Astrocyte (in vitro differentiated cells and primary cell): ENCODE measurements around the gene TMOD4. TPM values are rescaled to one million over a fixed set of nuclear protein-coding genes. Genes with fewer than 3 reads are reported as not detected.

Experiments used
- DNase-seq: peaks from one replicate; pipeline ENCODE4 v3.0.0-alpha.2; 2010; ENCODE audit warnings: low read depth
- FAIRE-seq: peaks from 2 replicates; lab custom pipeline; 2011; peaks lifted over from hg19 to GRCh38; lab: Jason Lieb, UNC
- H2AFZ ChIP-seq: 2 replicates; pipeline ENCODE4 v1.6.0; 2012; ENCODE audit warnings: low read depth, low read length, inconsistent platforms
- H3K27ac ChIP-seq: 2 replicates; pipeline ENCODE4 v1.5.1; 2011; ENCODE audit warnings: low read depth, low read length, inconsistent platforms
- H3K27me3 ChIP-seq: 2 replicates; pipeline ENCODE4 v1.6.0; 2011; ENCODE audit warnings: low read length, inconsistent platforms; ENCODE audit not compliant: insufficient read depth
- H3K36me3 ChIP-seq: 2 replicates; pipeline ENCODE4 v1.5.1; 2011; ENCODE audit warnings: low read length, inconsistent platforms; ENCODE audit not compliant: insufficient read depth
- H3K4me1 ChIP-seq: 2 replicates; pipeline ENCODE4 v1.5.1; 2011; ENCODE audit warnings: low read length, inconsistent platforms; ENCODE audit not compliant: insufficient read depth
- H3K4me2 ChIP-seq: 2 replicates; pipeline ENCODE4 v1.6.0; 2012; ENCODE audit warnings: low read length, inconsistent platforms
- H3K4me3 ChIP-seq: 2 replicates; pipeline ENCODE4 v1.5.1; 2011; ENCODE audit warnings: low read depth, mild to moderate bottlenecking, low read length, inconsistent platforms; ENCODE audit not compliant: insufficient read depth
- H3K79me2 ChIP-seq: 2 replicates; pipeline ENCODE4 v1.6.0; 2012; ENCODE audit warnings: mild to moderate bottlenecking, low read length, inconsistent platforms; ENCODE audit not compliant: insufficient read depth
- H3K9ac ChIP-seq: 2 replicates; pipeline ENCODE4 v1.6.0; 2012; ENCODE audit warnings: mild to moderate bottlenecking, low read length, inconsistent platforms
- H3K9me3 ChIP-seq: 2 replicates; pipeline ENCODE4 v1.5.1; 2012; ENCODE audit warnings: low read depth, mild to moderate bottlenecking, low read length, inconsistent platforms; ENCODE audit not compliant: insufficient read depth
- H4K20me1 ChIP-seq: 2 replicates; pipeline ENCODE4 v1.6.0; 2012; ENCODE audit warnings: low read length, inconsistent platforms; ENCODE audit not compliant: insufficient read depth
- H3K27ac Mint-ChIP-seq: one replicate; pipeline ENCODE4 v1.8.0; 2021; ENCODE audit warnings: mild to moderate bottlenecking, mixed read lengths; ENCODE audit not compliant: unreplicated experiment
- H3K27me3 Mint-ChIP-seq: one replicate; pipeline ENCODE4 v1.8.0; 2021; ENCODE audit warnings: low read depth, mixed read lengths; ENCODE audit not compliant: unreplicated experiment
- H3K36me3 Mint-ChIP-seq: one replicate; pipeline ENCODE4 v1.8.0; 2021; ENCODE audit warnings: low read depth, mixed read lengths; ENCODE audit not compliant: unreplicated experiment
- H3K4me1 Mint-ChIP-seq: one replicate; pipeline ENCODE4 v1.8.0; 2021; ENCODE audit warnings: low read depth, mixed read lengths; ENCODE audit not compliant: unreplicated experiment
- H3K4me3 Mint-ChIP-seq: one replicate; pipeline ENCODE4 v1.8.0; 2021; ENCODE audit warnings: mild to moderate bottlenecking, moderate library complexity, mixed read lengths; ENCODE audit not compliant: unreplicated experiment
- H3K9me3 Mint-ChIP-seq: one replicate; pipeline ENCODE4 v1.8.0; 2021; ENCODE audit warnings: mild to moderate bottlenecking, mixed read lengths; ENCODE audit not compliant: unreplicated experiment
- EZH2 ChIP-seq: IDR thresholded peaks from 2 replicates; pipeline ENCODE4 v1.6.1; 2012; ENCODE audit warnings: mild to moderate bottlenecking, low read length, inconsistent platforms; ENCODE audit not compliant: insufficient read depth
- total RNA-seq: library from RNA; stranded (reverse); gene quantifications from 2 replicates; pipeline ENCODE4 v1.2.1, GENCODE V29; 2021
- TF ChIP-seq, protein P1 (sequence below): IDR thresholded peaks from 2 replicates; pipeline ENCODE4 v1.5.1; 2011; ENCODE audit warnings: low read depth, mild to moderate bottlenecking, inconsistent platforms, low read length, moderate library complexity; ENCODE audit not compliant: insufficient read depth

Gene TMOD4
- total RNA-seq, 1 donor from 2014 or later = 1.4 TPM

DNA sequence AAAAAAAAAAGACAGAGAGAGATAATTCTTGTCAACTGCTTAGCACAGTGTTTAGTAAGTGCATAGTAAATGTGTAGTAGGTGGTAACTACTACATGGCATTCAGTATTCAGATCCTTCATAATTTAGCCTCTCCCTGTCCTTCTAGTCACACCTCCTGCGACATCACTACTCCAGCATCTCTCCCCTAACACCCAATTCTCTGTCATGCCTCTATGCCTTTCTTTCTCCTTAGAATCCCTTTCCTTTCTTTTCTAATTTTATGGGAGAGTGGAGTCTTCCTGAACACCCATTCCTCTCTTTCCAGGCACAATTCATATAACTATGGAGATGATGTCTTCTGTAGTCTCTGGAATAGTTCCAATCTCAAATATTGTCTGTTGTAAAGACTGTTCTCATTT is 18.1 kb upstream of the TMOD4 start:
- Histone ChIP-seq H3K9ac (no peak overlapping the region), H2AFZ (no peak overlapping the region), H3K36me3 (no peaks in the 10 kb centered on the region), H3K4me2 (no peak overlapping the region), H3K27me3 (no peaks in the 10 kb centered on the region), H3K79me2 (peaks cover 15% of the 10 kb centered on the region), H3K9me3 (no peaks in the 10 kb centered on the region), H3K4me1 (peaks cover 15% of the 10 kb centered on the region), H3K27ac (no peak overlapping the region), H3K4me3 (no peak overlapping the region), H4K20me1 (peaks cover 3% of the 10 kb centered on the region)
- Mint-ChIP-seq H3K9me3 (no peaks in the 10 kb centered on the region), H3K4me1 (peaks cover 8% of the 10 kb centered on the region), H3K4me3 (no peak overlapping the region), H3K36me3 (no peaks in the 10 kb centered on the region), H3K27ac (no peak overlapping the region), H3K27me3 (no peaks in the 10 kb centered on the region)
- no peak for TF ChIP-seq EZH2
- TF ChIP-seq, protein P1, sequence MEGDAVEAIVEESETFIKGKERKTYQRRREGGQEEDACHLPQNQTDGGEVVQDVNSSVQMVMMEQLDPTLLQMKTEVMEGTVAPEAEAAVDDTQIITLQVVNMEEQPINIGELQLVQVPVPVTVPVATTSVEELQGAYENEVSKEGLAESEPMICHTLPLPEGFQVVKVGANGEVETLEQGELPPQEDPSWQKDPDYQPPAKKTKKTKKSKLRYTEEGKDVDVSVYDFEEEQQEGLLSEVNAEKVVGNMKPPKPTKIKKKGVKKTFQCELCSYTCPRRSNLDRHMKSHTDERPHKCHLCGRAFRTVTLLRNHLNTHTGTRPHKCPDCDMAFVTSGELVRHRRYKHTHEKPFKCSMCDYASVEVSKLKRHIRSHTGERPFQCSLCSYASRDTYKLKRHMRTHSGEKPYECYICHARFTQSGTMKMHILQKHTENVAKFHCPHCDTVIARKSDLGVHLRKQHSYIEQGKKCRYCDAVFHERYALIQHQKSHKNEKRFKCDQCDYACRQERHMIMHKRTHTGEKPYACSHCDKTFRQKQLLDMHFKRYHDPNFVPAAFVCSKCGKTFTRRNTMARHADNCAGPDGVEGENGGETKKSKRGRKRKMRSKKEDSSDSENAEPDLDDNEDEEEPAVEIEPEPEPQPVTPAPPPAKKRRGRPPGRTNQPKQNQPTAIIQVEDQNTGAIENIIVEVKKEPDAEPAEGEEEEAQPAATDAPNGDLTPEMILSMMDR = no peak
- FAIRE-seq (no peak), DNase-seq (no peak)

DNA sequence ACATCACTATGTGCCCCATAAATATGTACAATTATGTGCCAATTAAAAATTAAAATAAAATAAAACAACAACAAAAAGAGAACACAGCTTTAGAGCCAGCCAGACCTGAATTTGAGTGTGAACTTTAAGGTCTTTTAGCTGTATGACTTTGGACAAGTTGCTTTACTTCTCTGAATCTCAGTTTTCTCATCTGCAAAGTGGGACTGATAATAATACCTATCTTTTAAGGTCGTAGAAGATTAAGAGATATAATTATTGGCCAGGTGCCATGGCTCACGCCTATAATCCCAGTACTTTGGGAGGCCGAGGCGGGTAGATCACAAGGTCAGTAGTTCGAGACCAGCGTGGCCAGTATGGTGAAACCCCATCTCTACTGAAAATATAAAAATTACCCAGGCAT is 17.5 kb upstream of the TMOD4 start:
- H3K27me3 ChIP-seq = no peaks in the 10 kb centered on the region
- peaks cover 20% of the 10 kb centered on the region for H3K4me1 ChIP-seq
- no peak overlapping the region for H3K4me2 ChIP-seq
- no peaks in the 10 kb centered on the region for H3K9me3 Mint-ChIP-seq
- no peak for FAIRE-seq
- H3K36me3 Mint-ChIP-seq = no peaks in the 10 kb centered on the region
- H3K4me3 ChIP-seq = no peak overlapping the region
- H3K27ac ChIP-seq = no peak overlapping the region
- peaks cover 16% of the 10 kb centered on the region for H3K79me2 ChIP-seq
- H3K9ac ChIP-seq = no peak overlapping the region
- H3K27me3 Mint-ChIP-seq = no peaks in the 10 kb centered on the region
- H3K36me3 ChIP-seq = no peaks in the 10 kb centered on the region
- H4K20me1 ChIP-seq = peaks cover 3% of the 10 kb centered on the region
- H3K27ac Mint-ChIP-seq = no peak overlapping the region
- no peak for TF ChIP-seq EZH2
- TF ChIP-seq, protein P1 = no peak
- no peak overlapping the region for H3K4me3 Mint-ChIP-seq
- H3K9me3 ChIP-seq = no peaks in the 10 kb centered on the region
- DNase-seq = no peak
- peaks cover 12% of the 10 kb centered on the region for H3K4me1 Mint-ChIP-seq
- no peak overlapping the region for H2AFZ ChIP-seq

DNA sequence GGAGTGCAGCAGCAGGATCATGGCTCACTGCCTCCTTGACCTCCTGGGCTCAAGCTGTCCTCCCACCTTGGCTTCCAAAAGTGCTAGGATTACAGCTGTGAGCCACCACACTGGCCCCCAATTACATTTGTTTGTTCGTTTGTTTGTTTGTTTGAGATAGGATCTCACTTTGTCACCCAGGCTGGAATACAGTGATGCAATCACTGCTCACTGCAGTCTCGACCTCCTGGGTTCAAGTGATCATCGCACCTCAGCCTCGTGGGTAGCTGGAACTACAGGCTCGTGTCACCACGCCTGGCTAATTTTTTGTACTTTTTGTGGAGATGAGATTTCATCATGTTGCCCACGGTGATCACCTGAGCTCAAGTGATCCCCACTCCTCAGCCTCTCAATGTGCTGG is 16.3 kb upstream of the TMOD4 start:
- Mint-ChIP-seq H3K36me3 (no peaks in the 10 kb centered on the region), H3K4me1 (peaks cover 12% of the 10 kb centered on the region), H3K4me3 (peak overlapping the region; percentile 14), H3K27me3 (no peaks in the 10 kb centered on the region), H3K9me3 (no peaks in the 10 kb centered on the region), H3K27ac (no peak overlapping the region)
- H3K79me2 ChIP-seq = peaks cover 28% of the 10 kb centered on the region
- DNase-seq (no peak), FAIRE-seq (no peak)
- H3K27ac ChIP-seq = no peak overlapping the region
- no peaks in the 10 kb centered on the region for H3K36me3 ChIP-seq
- H4K20me1 ChIP-seq = peaks cover 6% of the 10 kb centered on the region
- no peaks in the 10 kb centered on the region for H3K9me3 ChIP-seq
- TF ChIP-seq, protein P1 = no peak
- TF ChIP-seq EZH2 = no peak
- H3K4me1 ChIP-seq = peaks cover 15% of the 10 kb centered on the region
- no peak overlapping the region for H3K9ac ChIP-seq
- no peak overlapping the region for H3K4me2 ChIP-seq
- H3K27me3 ChIP-seq = no peaks in the 10 kb centered on the region
- H3K4me3 ChIP-seq = no peak overlapping the region
- H2AFZ ChIP-seq = no peak overlapping the region
